A549 (cell line): ENCODE measurements around the gene PPP3CA. TPM values are rescaled to one million over a fixed set of nuclear protein-coding genes. Genes with fewer than 3 reads are reported as not detected.

Experiments
- ATAC-seq, 2 experiments: fragments of 200-7000 bp in 1 of 2; fragments of >200 bp in 1 of 2; cut with Nextera tagmentation in 1 of 2; cut with Tn5 transposase in 1 of 2; 3 replicates each; pipeline versions ENCODE4 v1.8.0 to v1.9.1; 2018 to 2020; ENCODE audit warnings: mild to moderate bottlenecking in 1 of 2, moderate library complexity in 1 of 2
- CTCF ChIA-PET: fragments of 300-600 bp; sonication (Branson Sonifier 250); formaldehyde crosslinking; extraction: SDS; loops from one replicate; lab custom pipeline; 2021; ENCODE audit warnings: antibody characterized with exemption, inconsistent platforms; lab: Yijun Ruan, JAX
- POLR2A ChIA-PET: fragments of 350-600 bp; formaldehyde crosslinking; extraction: SDS; loops from one replicate; lab custom pipeline; 2021; ENCODE audit warnings: antibody characterized with exemption, inconsistent platforms; lab: Yijun Ruan, JAX
- DNase-seq, 2 experiments: peaks; one replicate each; pipeline versions ENCODE4 v3.0.0 to v3.0.0-alpha.2; 2011 to 2016; ENCODE audit warnings: low read depth in 1 of 2, low spot score in 1 of 2
- FAIRE-seq: peaks from 2 replicates; lab custom pipeline; 2011; peaks lifted over from hg19 to GRCh38; lab: Jason Lieb, UNC
- H3K27ac ChIP-seq, 2 experiments: fragments of >200 bp; sonication (Bioruptor Twin); formaldehyde crosslinking; 3 replicates each; pipeline ENCODE4 v1.5.1; 2016 to 2017
- H3K4me1 ChIP-seq: fragments of >200 bp; sonication (Bioruptor Twin); formaldehyde crosslinking; 3 replicates; pipeline ENCODE4 v1.6.1; 2016
- H3K4me2 ChIP-seq: fragments of >200 bp; sonication (Bioruptor Twin); formaldehyde crosslinking; 3 replicates; pipeline ENCODE4 v1.6.1; 2016
- H3K4me3 ChIP-seq: fragments of >200 bp; sonication (Bioruptor Twin); formaldehyde crosslinking; 3 replicates; pipeline ENCODE4 v1.5.1; 2016
- H3K9me3 ChIP-seq: fragments of >200 bp; sonication (Bioruptor Twin); formaldehyde crosslinking; 3 replicates; pipeline ENCODE4 v1.6.1; 2016
- BHLHE40 ChIP-seq: IDR thresholded peaks from 2 replicates; pipeline ENCODE4 v1.6.1; 2012; ENCODE audit warnings: low read depth, low read length, inconsistent platforms
- CBX2 ChIP-seq: fragments of 200-600 bp; sonication (generic); IDR thresholded peaks from 2 replicates; pipeline ENCODE4 v1.6.1; 2016; ENCODE audit warnings: low read depth, mild to moderate bottlenecking, borderline replicate concordance
- CHD2 ChIP-seq: fragments of 150-350 bp; IDR thresholded peaks from 2 replicates; pipeline ENCODE4 v1.6.1; 2014; ENCODE audit warnings: low read length; ENCODE audit not compliant: partially characterized antibody
- CHD4 ChIP-seq: fragments of 200-600 bp; sonication (generic); IDR thresholded peaks from 2 replicates; pipeline ENCODE4 v1.6.1; 2016; ENCODE audit warnings: antibody characterized with exemption, mild to moderate bottlenecking, borderline replicate concordance
- EHMT2 ChIP-seq: fragments of 200-600 bp; sonication (generic); IDR thresholded peaks from 2 replicates; pipeline ENCODE4 v1.6.1; 2016; ENCODE audit warnings: antibody characterized with exemption, low read depth, mild to moderate bottlenecking, moderate library complexity
- ELK1 ChIP-seq: fragments of 150-350 bp; IDR thresholded peaks from 2 replicates; pipeline ENCODE4 v1.6.1; 2014; ENCODE audit warnings: low read depth, mild to moderate bottlenecking, low read length
- EP300 ChIP-seq, 2 experiments: fragments of >200 bp; sonication (Bioruptor Twin); formaldehyde crosslinking; IDR thresholded peaks; 2 replicates in 1 of 2; 3 replicates in 1 of 2; pipeline ENCODE4 v1.6.1; 2016 to 2017
- ESRRA ChIP-seq: fragments of 150-350 bp; IDR thresholded peaks from 2 replicates; pipeline ENCODE4 v1.6.1; 2014; ENCODE audit warnings: mild to moderate bottlenecking, low read length, borderline replicate concordance
- FOSL2 ChIP-seq, 2 experiments: fragments of 450-650 bp in 1 of 2; fragments of >200 bp in 1 of 2; sonication (Bioruptor Twin) in 1 of 2; formaldehyde crosslinking; IDR thresholded peaks; 2 replicates each; pipeline versions ENCODE4 v1.5.0 to v1.6.1; 2016 to 2020; ENCODE audit warnings: mild to moderate bottlenecking in 1 of 2, moderate library complexity in 1 of 2
- GATA3 ChIP-seq: IDR thresholded peaks from 2 replicates; pipeline ENCODE4 v1.6.1; 2012; ENCODE audit warnings: borderline replicate concordance
- HOXA7 ChIP-seq: fragments of 250-450 bp; sonication (Bioruptor Pico); IDR thresholded peaks from 2 replicates; pipeline ENCODE4 v1.5.0; 2020; ENCODE audit warnings: mild to moderate bottlenecking, moderate library complexity
- JUNB ChIP-seq: fragments of >200 bp; sonication (Bioruptor Twin); formaldehyde crosslinking; IDR thresholded peaks from 2 replicates; pipeline ENCODE4 v1.6.1; 2016
- KDM5A ChIP-seq: fragments of 200-600 bp; sonication (generic); IDR thresholded peaks from 2 replicates; pipeline ENCODE4 v1.6.1; 2016; ENCODE audit warnings: antibody characterized with exemption, mild to moderate bottlenecking
- MAFK ChIP-seq: fragments of 450-650 bp; IDR thresholded peaks from 2 replicates; pipeline ENCODE4 v1.6.1; 2014; ENCODE audit not compliant: partially characterized antibody
- MAX ChIP-seq: IDR thresholded peaks from 2 replicates; pipeline ENCODE4 v1.6.1; 2012
- MAZ ChIP-seq: fragments of 150-350 bp; IDR thresholded peaks from 2 replicates; pipeline ENCODE4 v1.6.1; 2014; ENCODE audit warnings: antibody characterized with exemption, low read depth, low read length, borderline replicate concordance
- MYC ChIP-seq: IDR thresholded peaks from 2 replicates; pipeline ENCODE4 v1.6.1; 2012; ENCODE audit warnings: mild to moderate bottlenecking, inconsistent platforms, low read length, improper control_type of control experiment, borderline replicate concordance
- NPAS2 ChIP-seq: fragments of 250-450 bp; sonication (Bioruptor Pico); IDR thresholded peaks from 2 replicates; pipeline ENCODE4 v1.8.0; 2022; ENCODE audit warnings: mild to moderate bottlenecking, moderate library complexity, borderline replicate concordance
- NR3C1 ChIP-seq: fragments of >200 bp; sonication (Bioruptor Twin); formaldehyde crosslinking; IDR thresholded peaks from 3 replicates; pipeline ENCODE4 v1.6.1; 2017
- PHF8 ChIP-seq: fragments of 200-600 bp; sonication (generic); IDR thresholded peaks from 2 replicates; pipeline ENCODE4 v1.6.1; 2016; ENCODE audit warnings: low read depth, mild to moderate bottlenecking, antibody characterized with exemption, moderate library complexity, borderline replicate concordance
- POLR2A ChIP-seq: IDR thresholded peaks from 2 replicates; pipeline ENCODE4 v1.6.1; 2012; ENCODE audit warnings: mild to moderate bottlenecking, low read length
- RARB ChIP-seq: fragments of 250-450 bp; sonication (Bioruptor Pico); IDR thresholded peaks from 2 replicates; pipeline ENCODE4 v1.8.0; 2021; ENCODE audit warnings: mild to moderate bottlenecking, moderate library complexity
- RFX5 ChIP-seq: fragments of 450-650 bp; IDR thresholded peaks from 2 replicates; pipeline ENCODE4 v1.7.1; 2014; ENCODE audit warnings: antibody characterized with exemption, mild to moderate bottlenecking, moderate library complexity
- RNF2 ChIP-seq: fragments of 200-600 bp; sonication (generic); IDR thresholded peaks from 2 replicates; pipeline ENCODE4 v1.6.1; 2016; ENCODE audit warnings: low read depth, mild to moderate bottlenecking, antibody characterized with exemption, moderate library complexity, borderline replicate concordance
- SMC3 ChIP-seq: fragments of >200 bp; sonication (Bioruptor Twin); formaldehyde crosslinking; IDR thresholded peaks from 3 replicates; pipeline ENCODE4 v1.6.1; 2018; ENCODE audit warnings: inconsistent platforms
- SREBF2 ChIP-seq: fragments of 450-650 bp; IDR thresholded peaks from 2 replicates; pipeline ENCODE4 v1.6.1; 2014; ENCODE audit warnings: mild to moderate bottlenecking, moderate library complexity
- TFCP2L1 ChIP-seq: fragments of 250-450 bp; sonication (Bioruptor Pico); IDR thresholded peaks from 2 replicates; pipeline ENCODE4 v1.5.0; 2021; ENCODE audit warnings: mild to moderate bottlenecking
- ZFP36 ChIP-seq: fragments of 450-650 bp; IDR thresholded peaks from 2 replicates; pipeline ENCODE4 v1.6.1; 2014; ENCODE audit warnings: borderline replicate concordance; ENCODE audit not compliant: partially characterized antibody
- WGBS: methylation state at CpG from one replicate; pipeline ENCODE4 v1.1.6; 2017; ENCODE audit errors: missing lambda C conversion rate; 5-methylcytosine and 5-hydroxymethylcytosine counted together
- polyA plus RNA-seq, 4 experiments: library from polyadenylated mRNA; depleted of rRNA in 3 of 4; stranded (reverse); fragments of >200 nt; fragmentation: RNase III in 1 of 4; extraction: RNeasy Plus Mini Kit Qiagen cat#74134 plus additional on column Dnase treatment in 1 of 4; gene quantifications; 2 replicates in 3 of 4; 3 replicates in 1 of 4; pipeline ENCODE4 v1.2.3, GENCODE V29; 2011 to 2017
- TF ChIP-seq, protein P1 (sequence below): fragments of 450-650 bp; IDR thresholded peaks from 2 replicates; pipeline ENCODE4 v1.6.1; 2014; ENCODE audit warnings: antibody characterized with exemption

PPP3CA gene
- polyA plus RNA-seq, 2 of the 4 experiments (the other 2 are of a cell fraction): 21.4 to 42.4 TPM

DNA sequence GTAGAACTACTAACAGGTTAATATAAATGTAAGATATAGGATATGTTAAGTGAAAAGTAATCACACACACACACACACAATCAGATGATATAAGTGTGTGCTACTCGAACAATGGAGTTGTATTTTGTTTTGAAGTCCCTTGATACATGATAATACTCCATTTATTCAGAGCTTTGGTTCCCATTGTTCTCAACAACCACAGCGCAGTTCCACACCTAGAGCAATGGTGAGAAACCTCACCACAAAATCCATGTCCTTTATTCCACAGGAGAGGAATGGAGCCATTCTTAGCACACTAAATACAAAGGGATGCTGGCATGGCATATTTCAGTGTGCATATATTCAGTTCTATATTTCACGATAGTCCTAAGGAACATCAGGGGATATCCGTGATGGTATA is 139.2 kb downstream of the PPP3CA start:
- ATAC-seq (no peak), FAIRE-seq (no peak), DNase-seq (no peak)
- WGBS: 76% methylated on average over 4 of the region's 4 CpGs
- Histone ChIP-seq H3K4me2 (no peak overlapping the region), H3K9me3 (no peaks in the 10 kb centered on the region), H3K4me1 (peaks cover 75% of the 10 kb centered on the region), H3K27ac (0 out of 6 replicates have a peak overlapping the region, but pooled peaks of 1 of the 2 experiments have one; percentile 49), H3K4me3 (no peak overlapping the region)
- CTCF ChIA-PET: interaction anchor here (0.7 kb wide), 1 partner anchor 987 kb away, joined by 3 read pairs; no protein-coding TSS in a partner anchor
- POLR2A ChIA-PET: interaction anchor here (0.6 kb wide), 1 partner anchor 19 kb away, joined by 3 read pairs; no protein-coding TSS in a partner anchor
- TF ChIP-seq MAFK: no peak
- TF ChIP-seq NR3C1: no peak
- no peak for TF ChIP-seq MAZ
- TF ChIP-seq ZFP36: no peak
- TF ChIP-seq MAX: no peak
- no peak for TF ChIP-seq BHLHE40
- TF ChIP-seq POLR2A: no peak
- no peak for TF ChIP-seq RFX5
- TF ChIP-seq, protein P1, sequence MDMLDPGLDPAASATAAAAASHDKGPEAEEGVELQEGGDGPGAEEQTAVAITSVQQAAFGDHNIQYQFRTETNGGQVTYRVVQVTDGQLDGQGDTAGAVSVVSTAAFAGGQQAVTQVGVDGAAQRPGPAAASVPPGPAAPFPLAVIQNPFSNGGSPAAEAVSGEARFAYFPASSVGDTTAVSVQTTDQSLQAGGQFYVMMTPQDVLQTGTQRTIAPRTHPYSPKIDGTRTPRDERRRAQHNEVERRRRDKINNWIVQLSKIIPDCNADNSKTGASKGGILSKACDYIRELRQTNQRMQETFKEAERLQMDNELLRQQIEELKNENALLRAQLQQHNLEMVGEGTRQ: no peak
- no peak for TF ChIP-seq PHF8
- TF ChIP-seq ESRRA: no peak
- no peak for TF ChIP-seq KDM5A
- no peak for TF ChIP-seq EP300 (IDR thresholded peaks at IDR 0.05)
- no peak for TF ChIP-seq CHD2
- TF ChIP-seq MYC: no peak

- ChIA-PET POLR2A (no interaction called here), CTCF (no interaction called here)
- FAIRE-seq (no peak), DNase-seq (peak in 1 of 2 experiments; percentile 28), ATAC-seq (peak in 1 of 2 experiments; percentile 77; a peak in 3 of 6 replicates)
- Histone ChIP-seq H3K4me2 (peak overlapping the region; percentile 62), H3K4me1 (peaks cover 77% of the 10 kb centered on the region), H3K4me3 (no peak overlapping the region), H3K9me3 (no peaks in the 10 kb centered on the region), H3K27ac (peak overlapping the region; percentile 48 to 74; a peak in 5 of 6 replicates)
- no peak for TF ChIP-seq CBX2
- no peak for TF ChIP-seq RNF2
- TF ChIP-seq EHMT2: no peak
- TF ChIP-seq JUNB: no peak
- TF ChIP-seq HOXA7 (CRISPR knock-in tag): no peak
- no peak for TF ChIP-seq GATA3
- no peak for TF ChIP-seq SREBF2
- TF ChIP-seq CHD2: no peak
- TF ChIP-seq SMC3: no peak
- no peak for TF ChIP-seq FOSL2 (IDR thresholded peaks at IDR 0.05)
- TF ChIP-seq FOSL2 (CRISPR knock-in tag; IDR thresholded peaks at IDR 0.05): no peak
- no peak for TF ChIP-seq CHD4
- TF ChIP-seq MAX: no peak
- no peak for TF ChIP-seq NPAS2 (CRISPR knock-in tag)
- TF ChIP-seq ELK1: no peak
- TF ChIP-seq MYC: no peak
- TF ChIP-seq RARB (CRISPR knock-in tag): no peak
- no peak for TF ChIP-seq TFCP2L1 (CRISPR knock-in tag)
- WGBS: 8% methylated on average over 3 of the region's 3 CpGs
Measured at GRCh38 chr4:101205916-101206315, 141.4 kb downstream of the PPP3CA start.
